ENCODE results near the gene CDKN2C.
"Not testable (repeated sequence)": the region's sequence is repeated elsewhere in the genome, so short reads cannot be mapped to it uniquely, and the experiment has no call there.

The CDKN2C gene

GRCh38 chr1:50969611-50970508 lies at the start of gene CDKN2C:
CDKN2C (plus strand) TSS chr1:50970245; CDS start chr1:50970369, 124 bp downstream.
- DNase-seq, result peak in 2 of 4 experiments; percentile 19 to 38

- no peak for DNase-seq
Observed at GRCh38 chr1:50920409-50920808, 49.6 kb upstream of the CDKN2C start.

- DNase-seq, result no peak
Observed at GRCh38 chr1:50921029-50921428, 49.0 kb upstream of the CDKN2C start.

GRCh38 chr1:50923564-50923963 lies 46.5 kb upstream of the CDKN2C start:
- no peak for DNase-seq

- no peak for DNase-seq
Observed at GRCh38 chr1:50929376-50929958, 40.6 kb upstream of the CDKN2C start.

- DNase-seq, result no peak
Observed at GRCh38 chr1:50930193-50930592, 39.9 kb upstream of the CDKN2C start.

GRCh38 chr1:50930965-50931737 lies 38.9 kb upstream of the CDKN2C start:
- no peak for DNase-seq

- not testable (repeated sequence) for DNase-seq
Observed at GRCh38 chr1:50932043-50932442, 38.0 kb upstream of the CDKN2C start.

- DNase-seq, result not testable (repeated sequence)
Observed at GRCh38 chr1:50933770-50934169, 36.3 kb upstream of the CDKN2C start.

- no peak for DNase-seq
Observed at GRCh38 chr1:50934838-50935237, 35.2 kb upstream of the CDKN2C start.

GRCh38 chr1:50935276-50935675 lies 34.8 kb upstream of the CDKN2C start:
- DNase-seq, result not testable (repeated sequence)

- DNase-seq, result no peak
Observed at GRCh38 chr1:50936321-50936720, 33.7 kb upstream of the CDKN2C start.

- no peak for DNase-seq
Observed at GRCh38 chr1:50940291-50940690, 29.8 kb upstream of the CDKN2C start.

- no peak for DNase-seq
Observed at GRCh38 chr1:50942334-50942733, 27.7 kb upstream of the CDKN2C start.

GRCh38 chr1:50949286-50949982 lies 20.6 kb upstream of the CDKN2C start:
- DNase-seq, result no peak

GRCh38 chr1:50950396-50950795 lies 19.6 kb upstream of the CDKN2C start:
- no peak for DNase-seq

GRCh38 chr1:50952566-50952965 lies 17.5 kb upstream of the CDKN2C start:
- not testable (repeated sequence) for DNase-seq

- DNase-seq, result no peak
Observed at GRCh38 chr1:50955116-50955515, 14.9 kb upstream of the CDKN2C start.

GRCh38 chr1:50959303-50959912 lies 10.6 kb upstream of the CDKN2C start:
- DNase-seq, result no peak

GRCh38 chr1:50959913-50960844 lies 9.9 kb upstream of the CDKN2C start, which contains the start of gene FAF1:
FAF1 (minus strand) TSS chr1:50960267; CDS start chr1:50959811, 456 bp downstream.
- peak; percentile 88 to 97 (median 92) for DNase-seq

- no peak for DNase-seq
Observed at GRCh38 chr1:50964863-50965262, 5.2 kb upstream of the CDKN2C start.
